HEK293T (cell line): ENCODE measurements around the gene PAX7.

Experiments used
- BHLHE40 ChIP-seq: fragments of 450-650 bp; IDR thresholded peaks from 2 replicates; pipeline ENCODE4 v1.6.1; 2016; ENCODE audit warnings: mild to moderate bottlenecking, moderate library complexity, borderline replicate concordance
- FOXA1 ChIP-seq: fragments of 450-650 bp; IDR thresholded peaks from 2 replicates; pipeline ENCODE4 v1.6.1; 2016; ENCODE audit warnings: mild to moderate bottlenecking
- FOXK2 ChIP-seq: fragments of 450-650 bp; IDR thresholded peaks from 2 replicates; pipeline ENCODE4 v1.6.1; 2016; ENCODE audit warnings: mild to moderate bottlenecking
- FOXM1 ChIP-seq: fragments of 450-650 bp; IDR thresholded peaks from 2 replicates; pipeline ENCODE4 v1.6.1; 2017; ENCODE audit warnings: mild to moderate bottlenecking, borderline replicate concordance
- L3MBTL2 ChIP-seq: fragments of 450-650 bp; conservative IDR thresholded peaks from 2 replicates; pipeline ENCODE4 v1.6.1; 2016; ENCODE audit warnings: mild to moderate bottlenecking
- NFRKB ChIP-seq: fragments of 450-650 bp; IDR thresholded peaks from 2 replicates; pipeline ENCODE4 v1.6.1; 2016; ENCODE audit warnings: mild to moderate bottlenecking, moderate library complexity
- TARDBP ChIP-seq: fragments of 450-650 bp; IDR thresholded peaks from 2 replicates; pipeline ENCODE4 v1.6.1; 2016
- ZNF384 ChIP-seq: fragments of 450-650 bp; IDR thresholded peaks from 2 replicates; pipeline ENCODE4 v1.6.1; 2016
- TF ChIP-seq, protein P1 (sequence below): fragments of 450-650 bp; IDR thresholded peaks from 2 replicates; pipeline ENCODE4 v1.6.1; 2016

DNA sequence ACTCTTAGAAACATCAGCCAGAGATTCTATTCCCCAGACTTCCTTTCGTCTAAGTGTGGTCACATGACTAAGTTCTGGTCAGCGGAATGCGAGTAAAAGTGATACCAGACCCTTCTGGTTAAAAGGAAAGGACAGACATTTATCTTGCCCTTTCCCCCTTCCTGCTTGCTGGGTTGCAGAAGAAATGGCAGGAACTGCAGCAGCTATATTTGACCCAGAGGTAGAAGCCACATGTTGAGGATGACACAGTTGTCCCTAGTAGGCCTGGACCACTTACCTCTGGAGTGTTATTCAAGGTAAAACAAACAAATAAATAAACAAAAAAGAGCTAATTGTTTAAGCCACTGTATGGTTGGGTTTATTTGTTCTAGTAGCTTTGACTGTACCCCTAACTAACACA, 155.5 kb downstream of the PAX7 start:
- TF ChIP-seq, protein P1, sequence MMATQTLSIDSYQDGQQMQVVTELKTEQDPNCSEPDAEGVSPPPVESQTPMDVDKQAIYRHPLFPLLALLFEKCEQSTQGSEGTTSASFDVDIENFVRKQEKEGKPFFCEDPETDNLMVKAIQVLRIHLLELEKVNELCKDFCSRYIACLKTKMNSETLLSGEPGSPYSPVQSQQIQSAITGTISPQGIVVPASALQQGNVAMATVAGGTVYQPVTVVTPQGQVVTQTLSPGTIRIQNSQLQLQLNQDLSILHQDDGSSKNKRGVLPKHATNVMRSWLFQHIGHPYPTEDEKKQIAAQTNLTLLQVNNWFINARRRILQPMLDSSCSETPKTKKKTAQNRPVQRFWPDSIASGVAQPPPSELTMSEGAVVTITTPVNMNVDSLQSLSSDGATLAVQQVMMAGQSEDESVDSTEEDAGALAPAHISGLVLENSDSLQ, result no peak
- TF ChIP-seq FOXA1 (no peak), BHLHE40 (no peak), NFRKB (no peak), TARDBP (no peak), ZNF384 (no peak), L3MBTL2 (no peak), FOXM1 (no peak), FOXK2 (no peak)
